BLaER1 treated with 17β-estradiol and CSF1 and Interleukin-3, amounts not matched to agents 10 nM and 100 nM (cell line): Measurements from ENCODE around the gene TMC2.

ENCODE experiments used
- H3K27ac ChIP-seq, 11 experiments: shearing (Covaris generic); formaldehyde crosslinking; 2 replicates each; pipeline ENCODE4 v1.8.1; 2022
- H3K27me3 ChIP-seq, 11 experiments: shearing (Covaris generic); formaldehyde crosslinking; 2 replicates each; pipeline ENCODE4 v1.8.1; 2022
- H3K36me3 ChIP-seq, 11 experiments: shearing (Covaris generic); formaldehyde crosslinking; 2 replicates each; pipeline ENCODE4 v1.8.1; 2022
- H3K4me1 ChIP-seq, 10 experiments: shearing (Covaris generic); formaldehyde crosslinking; 2 replicates each; pipeline ENCODE4 v1.8.1; 2022
- H3K4me2 ChIP-seq, 11 experiments: shearing (Covaris generic); formaldehyde crosslinking; 2 replicates each; pipeline ENCODE4 v1.8.1; 2022
- H3K4me3 ChIP-seq, 10 experiments: shearing (Covaris generic); formaldehyde crosslinking; 2 replicates each; pipeline ENCODE4 v1.8.1; 2022
- H3K9ac ChIP-seq, 11 experiments: shearing (Covaris generic); formaldehyde crosslinking; 2 replicates each; pipeline ENCODE4 v1.8.1; 2022
- H3K9me3 ChIP-seq, 11 experiments: shearing (Covaris generic); formaldehyde crosslinking; replicated peaks in 1 of 11; 2 replicates each; pipeline ENCODE4 v1.8.1; 2022
- H4K20me1 ChIP-seq, 11 experiments: shearing (Covaris generic); formaldehyde crosslinking; 2 replicates each; pipeline ENCODE4 v1.8.1; 2022
- Cebpa-rat ChIP-seq, 11 experiments: shearing (Covaris generic); IDR thresholded peaks; 2 replicates each; pipeline ENCODE4 v1.8.1; 2022

The TMC2 gene

DNA sequence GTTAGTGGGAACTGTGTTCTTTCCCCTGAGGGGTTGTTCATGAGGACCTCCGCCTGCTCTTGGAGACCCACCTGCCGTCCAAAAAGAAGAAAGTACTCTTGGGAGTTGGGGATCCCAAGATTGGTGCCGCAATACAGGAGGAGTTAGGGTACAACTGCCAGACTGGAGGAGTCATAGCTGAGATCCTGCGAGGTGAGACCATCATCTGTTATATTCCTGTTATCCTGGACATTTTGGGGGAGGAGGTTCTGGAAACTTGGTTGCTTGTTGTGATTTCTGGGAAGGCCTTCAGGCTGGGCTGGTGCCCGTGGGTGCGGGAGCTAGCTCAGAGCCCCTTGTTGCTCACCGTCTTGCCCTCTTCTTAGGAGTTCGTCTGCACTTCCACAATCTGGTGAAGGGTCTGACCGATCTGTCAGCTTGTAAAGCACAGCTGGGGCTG, 118.0 kb downstream of the TMC2 start:
- Histone ChIP-seq H3K9me3 (no peaks in the 10 kb centered on the region), H3K36me3 (peaks cover 55 to 65% (median 65%) of the 10 kb centered on the region in 11 experiments), H3K9ac (peak overlapping the region; percentile 84 to 99 (median 92)), H3K4me1 (peaks cover 38 to 71% (median 63%) of the 10 kb centered on the region in 10 experiments), H3K4me2 (peak overlapping the region; percentile 88 to 99 (median 97)), H3K4me3 (peak overlapping the region; percentile 81 to 100 (median 94)), H3K27ac (peak overlapping the region in 7 of 11 experiments; percentile 81 to 99 (median 94); a peak in 6 of 22 replicates), H4K20me1 (peaks cover 37 to 69% (median 68%) of the 10 kb centered on the region in 11 experiments; a peak in 21 of 22 replicates), H3K27me3 (no peaks in the 10 kb centered on the region)
- TF ChIP-seq Cebpa-rat (IDR thresholded peaks at IDR 0.05): no peak

DNA sequence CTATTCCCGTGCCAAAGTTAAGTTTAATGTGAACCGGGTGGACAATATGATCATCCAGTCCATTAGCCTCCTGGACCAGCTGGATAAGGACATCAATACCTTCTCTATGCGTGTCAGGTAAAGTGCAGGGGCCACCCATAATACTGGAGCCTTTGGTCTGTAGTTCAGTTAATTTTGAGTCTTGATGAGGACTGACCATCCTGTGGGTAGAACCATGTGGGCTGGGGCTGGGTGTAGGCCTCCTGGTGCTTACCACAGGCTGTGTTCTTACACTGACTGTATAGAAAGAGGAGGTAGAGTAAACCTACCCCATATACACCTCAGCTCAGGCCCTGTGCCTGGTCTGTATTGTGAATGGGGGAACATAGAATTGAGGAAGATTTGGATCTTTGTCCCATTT, 118.5 kb downstream of the TMC2 start:
- no peaks in the 10 kb centered on the region for H3K9me3 ChIP-seq
- H3K9ac ChIP-seq: peak overlapping the region; percentile 84 to 99 (median 92); a peak in 21 of 22 replicates
- peak overlapping the region; percentile 88 to 99 (median 97) for H3K4me2 ChIP-seq
- H4K20me1 ChIP-seq: peaks cover 37 to 74% (median 72%) of the 10 kb centered on the region in 11 experiments; a peak in 21 of 22 replicates
- peak overlapping the region in 8 of 10 experiments; percentile 84 to 100 (median 94); a peak in 17 of 20 replicates for H3K4me3 ChIP-seq
- H3K4me1 ChIP-seq: peaks cover 38 to 72% (median 64%) of the 10 kb centered on the region in 10 experiments
- H3K36me3 ChIP-seq: peaks cover 59 to 70% (median 69%) of the 10 kb centered on the region in 11 experiments
- peak overlapping the region in 3 of 11 experiments; percentile 85 to 99 (median 96); a peak in 3 of 22 replicates for H3K27ac ChIP-seq
- H3K27me3 ChIP-seq: no peaks in the 10 kb centered on the region
- TF ChIP-seq Cebpa-rat (IDR thresholded peaks at IDR 0.05): no peak

DNA sequence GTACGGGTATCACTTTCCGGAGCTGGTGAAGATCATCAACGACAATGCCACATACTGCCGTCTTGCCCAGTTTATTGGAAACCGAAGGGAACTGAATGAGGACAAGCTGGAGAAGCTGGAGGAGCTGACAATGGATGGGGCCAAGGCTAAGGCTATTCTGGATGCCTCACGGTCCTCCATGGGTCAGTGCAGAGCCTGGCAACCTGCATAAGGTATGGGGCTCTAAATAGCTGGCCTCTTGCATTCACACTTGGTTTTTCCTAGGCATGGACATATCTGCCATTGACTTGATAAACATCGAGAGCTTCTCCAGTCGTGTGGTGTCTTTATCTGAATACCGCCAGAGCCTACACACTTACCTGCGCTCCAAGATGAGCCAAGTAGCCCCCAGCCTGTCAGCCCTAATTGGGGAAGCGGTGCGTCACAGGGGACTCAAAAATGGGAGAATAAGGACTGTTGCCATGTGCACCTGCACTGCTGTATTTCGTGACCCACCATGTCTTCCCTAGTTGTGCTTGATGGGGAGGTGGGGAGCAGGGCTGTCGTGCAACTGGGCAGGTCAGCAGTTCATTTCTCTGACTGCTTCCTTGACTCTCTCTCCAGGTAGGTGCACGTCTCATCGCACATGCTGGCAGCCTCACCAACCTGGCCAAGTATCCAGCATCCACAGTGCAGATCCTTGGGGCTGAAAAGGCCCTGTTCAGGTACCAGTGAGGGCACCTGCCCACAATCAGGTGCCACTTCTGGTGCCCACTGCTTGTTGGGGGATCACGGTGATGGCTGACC, 119.2 kb downstream of the TMC2 start:
- Histone ChIP-seq H3K9ac (peak overlapping the region in 10 of 11 experiments; percentile 36 to 99 (median 91); a peak in 16 of 22 replicates), H4K20me1 (peaks cover 37 to 81% (median 79%) of the 10 kb centered on the region in 11 experiments; a peak in 21 of 22 replicates), H3K4me1 (peaks cover 35 to 75% (median 61%) of the 10 kb centered on the region in 10 experiments), H3K27ac (no peak overlapping the region), H3K36me3 (peaks cover 66 to 77% (median 76%) of the 10 kb centered on the region in 11 experiments), H3K9me3 (no peaks in the 10 kb centered on the region), H3K4me3 (peak overlapping the region in 8 of 10 experiments; percentile 84 to 100 (median 94); a peak in 15 of 20 replicates), H3K4me2 (peak overlapping the region; percentile 88 to 99 (median 97); a peak in 21 of 22 replicates), H3K27me3 (no peaks in the 10 kb centered on the region)
- TF ChIP-seq Cebpa-rat (IDR thresholded peaks at IDR 0.05): no peak

DNA sequence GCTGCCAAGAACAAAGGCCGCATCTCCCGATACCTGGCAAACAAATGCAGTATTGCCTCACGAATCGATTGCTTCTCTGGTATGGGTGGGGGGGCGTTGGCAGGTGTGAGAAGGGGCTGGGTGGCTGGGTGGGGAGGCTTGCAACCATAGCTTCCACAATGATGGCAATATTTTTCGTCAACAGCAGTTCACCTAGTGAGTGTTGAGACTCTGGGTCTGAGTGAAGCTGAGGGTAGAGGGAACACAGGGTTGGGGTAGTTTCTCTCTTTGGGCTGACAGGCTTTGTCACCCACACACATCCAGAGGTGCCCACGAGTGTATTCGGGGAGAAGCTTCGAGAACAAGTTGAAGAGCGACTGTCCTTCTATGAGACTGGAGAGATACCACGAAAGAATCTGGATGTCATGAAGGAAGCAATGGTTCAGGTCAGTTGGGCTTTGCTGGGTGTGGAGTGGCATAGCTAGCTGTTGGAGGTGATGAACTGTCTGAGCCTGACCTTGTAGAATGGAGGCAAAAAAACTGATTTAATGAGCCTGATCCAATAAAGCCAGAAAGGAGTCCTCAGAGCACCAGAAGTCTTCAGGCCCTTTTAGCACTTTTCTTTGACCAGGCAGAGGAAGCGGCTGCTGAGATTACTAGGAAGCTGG, 120.2 kb downstream of the TMC2 start:
- H3K4me2 ChIP-seq: peak overlapping the region; percentile 72 to 99 (median 97); a peak in 17 of 22 replicates
- H4K20me1 ChIP-seq: peaks cover 37 to 91% (median 83%) of the 10 kb centered on the region in 11 experiments; a peak in 21 of 22 replicates
- H3K4me3 ChIP-seq: peak overlapping the region in 2 of 10 experiments; percentile 95 to 96; a peak in 3 of 20 replicates
- no peaks in the 10 kb centered on the region for H3K27me3 ChIP-seq
- H3K27ac ChIP-seq: no peak overlapping the region
- peaks cover 26 to 73% (median 56%) of the 10 kb centered on the region in 10 experiments for H3K4me1 ChIP-seq
- TF ChIP-seq Cebpa-rat (IDR thresholded peaks at IDR 0.05): no peak
- no peaks in the 10 kb centered on the region for H3K9me3 ChIP-seq
- peak overlapping the region in 10 of 11 experiments; percentile 4 to 97 (median 70); a peak in 10 of 22 replicates for H3K9ac ChIP-seq
- peaks cover 77 to 87% (median 86%) of the 10 kb centered on the region in 11 experiments for H3K36me3 ChIP-seq

DNA sequence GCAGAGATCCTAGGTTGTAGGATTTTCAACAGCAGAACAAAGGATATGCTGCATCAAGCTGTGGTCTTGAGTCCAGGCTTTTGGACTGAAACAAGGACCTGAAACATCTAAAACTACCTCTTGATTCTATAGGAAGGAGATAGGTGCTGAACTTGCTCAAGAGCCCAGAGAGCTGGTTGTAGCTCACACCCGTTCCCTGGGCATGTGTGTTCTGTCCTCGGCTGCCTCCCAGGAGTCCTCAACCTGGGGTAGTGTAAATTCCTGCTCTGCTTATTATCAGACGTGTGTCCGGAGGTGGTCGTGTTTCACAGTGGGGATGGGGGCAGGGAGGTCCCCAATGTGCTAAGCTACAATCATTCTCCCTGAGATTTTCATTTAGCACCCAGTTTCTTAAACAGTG, 120.9 kb downstream of the TMC2 start:
- Histone ChIP-seq H3K36me3 (peaks cover 83 to 94% (median 93%) of the 10 kb centered on the region in 11 experiments), H3K9me3 (no peaks in the 10 kb centered on the region), H3K9ac (peak overlapping the region in 10 of 11 experiments; percentile 0 to 90 (median 44); a peak in 9 of 22 replicates), H3K4me1 (peaks cover 26 to 77% (median 60%) of the 10 kb centered on the region in 10 experiments), H3K4me3 (no peak overlapping the region), H4K20me1 (peaks cover 37 to 98% (median 83%) of the 10 kb centered on the region in 11 experiments; a peak in 21 of 22 replicates), H3K27ac (no peak overlapping the region), H3K4me2 (peak overlapping the region in 10 of 11 experiments; percentile 31 to 98 (median 91); a peak in 15 of 22 replicates), H3K27me3 (no peaks in the 10 kb centered on the region)
- TF ChIP-seq Cebpa-rat (IDR thresholded peaks at IDR 0.05): no peak

DNA sequence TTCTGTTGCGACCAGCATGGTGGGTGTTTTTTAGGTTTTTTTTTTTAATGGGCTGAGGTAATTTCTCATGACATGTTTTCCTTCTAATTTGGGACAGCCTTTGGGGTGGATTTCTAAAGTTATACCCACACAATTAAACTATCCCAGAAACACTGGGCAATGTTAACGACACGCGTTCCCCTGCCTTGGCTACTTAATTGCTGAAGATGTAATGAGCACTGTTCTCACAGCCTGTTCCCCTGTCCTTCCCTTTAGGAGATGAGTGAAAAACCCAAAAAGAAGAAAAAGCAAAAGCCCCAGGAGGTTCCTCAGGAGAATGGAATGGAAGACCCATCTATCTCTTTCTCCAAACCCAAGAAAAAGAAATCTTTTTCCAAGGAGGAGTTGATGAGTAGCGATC, 121.3 kb downstream of the TMC2 start:
- no peak overlapping the region for H3K4me3 ChIP-seq
- H3K4me1 ChIP-seq: peaks cover 28 to 82% (median 63%) of the 10 kb centered on the region in 10 experiments
- H4K20me1 ChIP-seq: peaks cover 37 to 100% (median 82%) of the 10 kb centered on the region in 11 experiments; a peak in 21 of 22 replicates
- H3K27ac ChIP-seq: no peak overlapping the region
- peak overlapping the region in 8 of 11 experiments; percentile 31 to 98 (median 83); a peak in 13 of 22 replicates for H3K4me2 ChIP-seq
- no peaks in the 10 kb centered on the region for H3K9me3 ChIP-seq
- H3K27me3 ChIP-seq: no peaks in the 10 kb centered on the region
- peaks cover 88 to 98% (median 97%) of the 10 kb centered on the region in 11 experiments for H3K36me3 ChIP-seq
- H3K9ac ChIP-seq: peak overlapping the region in 7 of 11 experiments; percentile 0 to 90 (median 46); a peak in 5 of 22 replicates
- no peak for TF ChIP-seq Cebpa-rat (IDR thresholded peaks at IDR 0.05)

DNA sequence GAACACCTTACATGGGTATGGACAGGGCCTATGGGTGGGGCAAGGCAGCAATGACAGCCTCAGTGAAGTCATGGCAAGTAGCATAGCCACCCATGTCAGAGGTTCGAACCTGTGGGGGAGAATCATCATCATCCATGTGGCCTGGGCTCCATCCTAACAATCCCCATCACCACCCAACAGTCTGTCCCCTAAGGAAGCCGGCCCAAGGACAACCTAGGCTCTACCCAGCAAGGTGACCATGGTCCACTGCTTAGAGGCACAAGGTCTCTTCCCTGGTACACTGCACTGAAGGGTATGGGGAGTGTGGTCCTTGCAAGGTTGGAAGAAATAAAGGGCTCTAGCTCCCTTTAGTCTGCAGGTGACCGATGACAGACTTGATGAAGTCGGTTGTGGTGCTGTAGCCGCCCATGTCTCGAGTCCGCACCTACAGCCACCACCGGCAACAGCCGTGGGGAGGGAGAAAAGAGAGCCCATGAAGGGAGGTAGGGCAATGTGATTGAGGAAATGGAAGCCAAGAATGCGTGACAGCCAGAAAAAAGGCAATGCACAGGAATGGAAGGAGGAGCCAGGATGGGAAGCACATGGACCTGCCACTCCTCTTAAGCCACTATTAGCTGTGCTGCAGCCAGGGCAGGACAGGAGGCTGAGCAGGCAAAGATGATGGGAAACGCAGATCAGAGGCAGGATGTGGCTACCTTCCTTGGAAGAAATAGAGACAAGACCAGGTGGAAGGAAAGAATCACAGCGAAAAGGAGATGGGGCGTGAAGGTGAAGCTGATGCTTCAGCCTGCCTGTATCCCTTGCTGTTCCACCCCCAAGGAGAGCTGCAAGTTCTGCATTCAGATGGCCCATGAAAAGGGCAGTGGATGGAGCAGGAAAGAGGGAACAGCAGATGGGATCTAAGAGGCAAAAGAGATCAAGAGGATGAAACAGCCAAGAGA, 122.3 kb downstream of the TMC2 start:
- peaks cover 33 to 94% (median 72%) of the 10 kb centered on the region in 11 experiments; a peak in 21 of 22 replicates for H4K20me1 ChIP-seq

More for the DNA sequence above, 122.3 kb downstream of the TMC2 start:
- Histone ChIP-seq H3K36me3 (peaks cover 87 to 95% (median 93%) of the 10 kb centered on the region in 11 experiments), H3K4me3 (no peak overlapping the region), H3K9me3 (no peaks in the 10 kb centered on the region), H3K27me3 (no peaks in the 10 kb centered on the region), H3K9ac (peak overlapping the region in 2 of 11 experiments; percentile 2 to 16; a peak in 2 of 22 replicates), H3K4me2 (peak overlapping the region in 5 of 11 experiments; percentile 10 to 98 (median 56); a peak in 7 of 22 replicates), H3K4me1 (peaks cover 36 to 90% (median 70%) of the 10 kb centered on the region in 10 experiments), H3K27ac (no peak overlapping the region)
- no peak for TF ChIP-seq Cebpa-rat (IDR thresholded peaks at IDR 0.05)
